PFSK-1 (cell line): Measurements from ENCODE around the gene PTPN21.

Experiments
- FOXP2 ChIP-seq: optimal IDR thresholded peaks from 2 replicates; pipeline ENCODE3; 2011; ENCODE audit warnings: borderline replicate concordance, control low read depth, inconsistent platforms; ENCODE audit not compliant: insufficient read depth; ENCODE audit errors: extremely low read length, extremely low read depth
- POLR2AphosphoS5 ChIP-seq: IDR thresholded peaks from 2 replicates; pipeline ENCODE4 v1.6.1; 2012; ENCODE audit warnings: low read depth, mild to moderate bottlenecking, control low read depth, low read length, moderate library complexity
- SIN3A ChIP-seq: IDR thresholded peaks from 2 replicates; pipeline ENCODE4 v1.6.1; 2012; ENCODE audit warnings: mild to moderate bottlenecking, low read length, moderate library complexity, borderline replicate concordance; ENCODE audit not compliant: insufficient read depth
- TAF1 ChIP-seq: IDR thresholded peaks from 2 replicates; pipeline ENCODE4 v1.6.1; 2012; ENCODE audit warnings: low read length, control low read depth, borderline replicate concordance; ENCODE audit not compliant: insufficient read depth
- TF ChIP-seq, protein P1 (sequence below), 2 experiments: IDR thresholded peaks; 2 replicates each; pipeline versions ENCODE4 v1.6.1 to v1.8.0; 2011 to 2012; ENCODE audit warnings: low read depth in 2 of 2, low read length in 2 of 2, control low read depth in 1 of 2, inconsistent platforms in 1 of 2, mild to moderate bottlenecking in 1 of 2, moderate library complexity in 1 of 2; ENCODE audit not compliant: insufficient read depth in 1 of 2

PTPN21 gene

DNA sequence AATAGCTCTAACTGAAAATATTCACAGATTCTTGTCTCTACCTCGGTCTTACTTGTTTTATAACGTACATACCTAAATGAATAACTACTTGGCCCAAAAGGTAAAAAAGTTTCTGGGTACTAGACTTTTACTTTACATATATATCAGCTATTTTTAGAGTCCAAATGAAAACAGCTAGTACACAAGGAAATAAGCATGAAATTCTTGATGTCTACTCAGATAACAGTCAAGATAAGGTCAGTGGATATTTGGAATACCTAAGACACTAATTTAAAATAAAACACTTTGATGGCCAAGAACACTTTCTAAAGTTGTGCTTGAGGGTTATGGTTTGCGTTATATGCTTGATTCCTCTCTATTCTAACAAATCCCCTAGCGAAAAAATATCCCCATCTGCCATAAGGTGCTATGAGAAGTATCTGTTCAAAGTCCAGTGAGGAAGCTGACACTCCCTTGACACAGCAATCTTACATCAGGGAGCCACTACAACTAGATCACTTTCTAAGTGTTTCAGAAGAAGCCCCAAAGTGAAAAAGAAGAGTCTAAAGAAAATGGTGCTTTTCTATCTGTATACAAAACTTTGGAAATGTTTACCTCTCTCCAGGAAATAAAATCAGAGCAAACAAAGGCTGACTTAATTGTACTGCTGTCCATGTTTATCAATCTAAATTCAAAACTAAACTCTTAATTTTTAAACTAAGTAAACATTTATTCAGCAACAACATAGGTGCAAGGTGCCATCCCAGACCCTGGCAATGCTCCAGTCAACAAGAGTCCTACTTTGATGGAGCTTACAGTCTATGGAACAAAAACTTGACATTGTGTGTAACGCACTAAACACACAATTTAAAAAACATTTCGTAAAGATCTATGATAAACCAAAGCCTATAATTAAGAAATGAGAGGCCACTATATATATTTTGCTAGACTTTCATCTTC lies 11.7 kb downstream of the PTPN21 start:
- TF ChIP-seq, protein P1, sequence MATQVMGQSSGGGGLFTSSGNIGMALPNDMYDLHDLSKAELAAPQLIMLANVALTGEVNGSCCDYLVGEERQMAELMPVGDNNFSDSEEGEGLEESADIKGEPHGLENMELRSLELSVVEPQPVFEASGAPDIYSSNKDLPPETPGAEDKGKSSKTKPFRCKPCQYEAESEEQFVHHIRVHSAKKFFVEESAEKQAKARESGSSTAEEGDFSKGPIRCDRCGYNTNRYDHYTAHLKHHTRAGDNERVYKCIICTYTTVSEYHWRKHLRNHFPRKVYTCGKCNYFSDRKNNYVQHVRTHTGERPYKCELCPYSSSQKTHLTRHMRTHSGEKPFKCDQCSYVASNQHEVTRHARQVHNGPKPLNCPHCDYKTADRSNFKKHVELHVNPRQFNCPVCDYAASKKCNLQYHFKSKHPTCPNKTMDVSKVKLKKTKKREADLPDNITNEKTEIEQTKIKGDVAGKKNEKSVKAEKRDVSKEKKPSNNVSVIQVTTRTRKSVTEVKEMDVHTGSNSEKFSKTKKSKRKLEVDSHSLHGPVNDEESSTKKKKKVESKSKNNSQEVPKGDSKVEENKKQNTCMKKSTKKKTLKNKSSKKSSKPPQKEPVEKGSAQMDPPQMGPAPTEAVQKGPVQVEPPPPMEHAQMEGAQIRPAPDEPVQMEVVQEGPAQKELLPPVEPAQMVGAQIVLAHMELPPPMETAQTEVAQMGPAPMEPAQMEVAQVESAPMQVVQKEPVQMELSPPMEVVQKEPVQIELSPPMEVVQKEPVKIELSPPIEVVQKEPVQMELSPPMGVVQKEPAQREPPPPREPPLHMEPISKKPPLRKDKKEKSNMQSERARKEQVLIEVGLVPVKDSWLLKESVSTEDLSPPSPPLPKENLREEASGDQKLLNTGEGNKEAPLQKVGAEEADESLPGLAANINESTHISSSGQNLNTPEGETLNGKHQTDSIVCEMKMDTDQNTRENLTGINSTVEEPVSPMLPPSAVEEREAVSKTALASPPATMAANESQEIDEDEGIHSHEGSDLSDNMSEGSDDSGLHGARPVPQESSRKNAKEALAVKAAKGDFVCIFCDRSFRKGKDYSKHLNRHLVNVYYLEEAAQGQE (IDR thresholded peaks at IDR 0.05; ENCODE audit: insufficient read depth in 1 of 2, low read depth in 2 of 2, low read length in 2 of 2), result no peak
- TF ChIP-seq SIN3A (no peak), FOXP2 (no peak), TAF1 (no peak), POLR2AphosphoS5 (no peak)

DNA sequence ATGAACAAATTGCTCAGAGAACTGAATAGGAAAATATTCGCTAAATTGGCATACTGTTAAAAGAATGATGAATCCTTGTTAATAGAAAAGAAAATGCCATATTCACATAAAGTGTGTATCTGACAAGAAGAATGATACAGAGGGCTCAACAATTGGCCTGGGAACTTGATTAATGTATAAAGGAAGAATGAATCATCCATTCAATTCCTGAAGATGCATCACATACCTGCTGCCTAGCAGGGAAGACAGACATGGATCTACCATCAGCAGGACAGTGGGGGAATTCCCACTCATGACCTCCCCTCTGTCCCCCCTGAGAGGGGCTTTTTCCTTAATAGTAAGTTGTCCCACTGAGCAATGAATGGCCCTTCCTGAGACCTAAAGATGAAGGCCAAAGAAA lies 13.5 kb downstream of the PTPN21 start:
- no peak for TF ChIP-seq SIN3A
- TF ChIP-seq FOXP2, result no peak
- no peak for TF ChIP-seq TAF1

GRCh38 chr14:88535813-88536212 lies 19.0 kb downstream of the PTPN21 start:
- TF ChIP-seq, protein P1 (IDR thresholded peaks at IDR 0.05; ENCODE audit: insufficient read depth in 1 of 2, low read depth in 2 of 2, low read length in 2 of 2), result no peak
- no peak for TF ChIP-seq TAF1
- no peak for TF ChIP-seq FOXP2
- no peak for TF ChIP-seq SIN3A

DNA sequence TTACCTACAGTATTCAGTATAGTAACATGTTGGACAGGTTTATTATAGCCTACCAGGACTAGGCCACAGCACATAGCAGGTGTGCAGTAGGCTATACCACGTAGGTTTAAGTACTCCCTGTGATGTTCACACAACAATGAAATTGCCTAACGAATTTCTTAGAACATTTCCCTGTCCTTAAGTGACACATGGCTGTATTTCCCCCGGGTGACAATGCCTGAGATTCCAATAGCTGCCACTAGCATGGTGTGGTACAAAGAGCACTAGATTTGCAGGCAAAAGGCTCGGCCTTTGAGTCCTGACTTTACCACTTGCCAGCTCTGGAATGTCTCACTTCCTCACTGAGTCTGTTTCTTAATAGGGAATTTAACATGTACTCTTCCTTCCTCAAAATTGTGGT lies 19.7 kb downstream of the PTPN21 start:
- TF ChIP-seq, protein P1 (IDR thresholded peaks at IDR 0.05; ENCODE audit: insufficient read depth in 1 of 2, low read depth in 2 of 2, low read length in 2 of 2), result no peak
- TF ChIP-seq SIN3A (no peak), TAF1 (no peak), POLR2AphosphoS5 (no peak), FOXP2 (no peak)

GRCh38 chr14:88533064-88533602 lies 21.7 kb downstream of the PTPN21 start:
- no peak for TF ChIP-seq TAF1
- TF ChIP-seq FOXP2, result no peak

GRCh38 chr14:88522393-88522792 lies 32.4 kb downstream of the PTPN21 start:
- TF ChIP-seq SIN3A (no peak), POLR2AphosphoS5 (no peak), TAF1 (no peak)
- TF ChIP-seq, protein P1 (IDR thresholded peaks at IDR 0.05; ENCODE audit: insufficient read depth in 1 of 2, low read depth in 2 of 2, low read length in 2 of 2), result no peak
